SK-N-MC (cell line): ENCODE results near the gene FXYD1.

ENCODE experiments used
- EZH2 ChIP-seq: fragments of 200-600 bp; sonication (generic); IDR thresholded peaks from one replicate; pipeline ENCODE4 v1.6.1; 2017; ENCODE audit warnings: antibody characterized with exemption
- POLR2AphosphoS5 ChIP-seq: IDR thresholded peaks from 2 replicates; pipeline ENCODE4 v1.6.1; 2012; ENCODE audit warnings: mild to moderate bottlenecking, low read depth, low read length, borderline replicate concordance

DNA sequence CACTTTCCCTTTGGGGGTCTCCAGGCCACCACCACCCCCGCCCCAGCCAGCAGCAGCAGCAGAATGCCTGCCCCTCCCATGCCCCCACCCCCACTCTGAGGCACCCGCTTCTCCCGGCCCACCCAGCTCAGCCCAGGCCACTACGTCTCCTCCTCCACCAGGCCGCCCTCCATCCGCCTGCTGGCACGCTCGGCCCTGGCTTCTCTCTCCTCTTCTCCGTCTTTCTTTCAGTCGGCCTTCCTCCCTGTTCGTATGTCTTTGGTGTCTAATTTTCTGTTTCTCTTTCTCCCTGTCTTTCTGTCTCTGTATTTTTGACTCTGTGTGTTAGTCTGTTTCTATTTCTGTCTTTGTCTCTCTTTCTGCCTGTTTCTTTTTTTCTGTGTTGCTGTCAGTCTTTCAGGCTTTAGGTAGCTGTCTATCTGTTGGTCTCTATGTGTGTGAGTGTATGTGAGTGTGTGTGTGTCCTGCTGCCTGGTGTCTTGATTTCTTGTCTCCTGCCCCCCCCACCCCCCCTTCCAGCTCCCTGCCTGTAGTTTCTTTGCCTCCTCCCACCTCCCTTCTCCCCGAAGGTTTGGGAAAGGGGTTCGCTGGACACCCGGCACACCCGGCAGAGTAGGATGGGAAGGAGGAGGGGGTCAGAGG is 3.9 kb upstream of the FXYD1 start, which contains the start of gene LGI4:
- TF ChIP-seq EZH2 (no peak), POLR2AphosphoS5 (no peak)
